Liver (tissue), 9 donors: ENCODE results near the gene ARHGAP4. TPM values are rescaled to one million over a fixed set of nuclear protein-coding genes. Genes with fewer than 3 reads are reported as not detected.

Experiments used
- DNase-seq: peaks from one replicate; pipeline ENCODE4 v3.0.0-alpha.2; 2017; ENCODE audit warnings: low spot score
- H3K27ac ChIP-seq, 2 donors: one replicate each; pipeline ENCODE4 v1.7.0; 2013; ENCODE audit warnings: inconsistent platforms in 2 of 2, low read length in 2 of 2, control low read depth in 1 of 2, low read depth in 1 of 2, mild to moderate bottlenecking in 1 of 2
- H3K27me3 ChIP-seq, 4 donors: one replicate each; pipeline versions ENCODE4 v1.6.1 to v1.7.0; 2013; ENCODE audit warnings: low read length in 3 of 4, inconsistent platforms in 1 of 4, mild to moderate bottlenecking in 1 of 4, moderate library complexity in 1 of 4; ENCODE audit not compliant: control insufficient read depth in 4 of 4, insufficient read depth in 4 of 4
- H3K36me3 ChIP-seq, 4 donors: one replicate each; pipeline versions ENCODE4 v1.6.1 to v1.7.0; 2013; ENCODE audit warnings: low read length in 3 of 4, mild to moderate bottlenecking in 3 of 4, low read depth in 1 of 4, moderate library complexity in 1 of 4; ENCODE audit not compliant: control insufficient read depth in 4 of 4, insufficient read depth in 3 of 4
- H3K4me1 ChIP-seq, 4 donors: one replicate each; pipeline versions ENCODE4 v1.6.1 to v1.7.0; 2013; ENCODE audit warnings: low read length in 3 of 4, mild to moderate bottlenecking in 3 of 4, moderate library complexity in 1 of 4; ENCODE audit not compliant: control insufficient read depth in 4 of 4, insufficient read depth in 4 of 4
- H3K4me3 ChIP-seq, 3 donors: one replicate each; pipeline versions ENCODE4 v1.6.1 to v1.7.0; 2013; ENCODE audit warnings: low read length in 3 of 3, control low read depth in 1 of 3, low read depth in 1 of 3, mild to moderate bottlenecking in 1 of 3
- H3K9ac ChIP-seq, 2 donors: one replicate each; pipeline ENCODE4 v1.7.0; 2013; ENCODE audit warnings: low read length in 2 of 2, mild to moderate bottlenecking in 2 of 2, moderate library complexity in 2 of 2, control low read depth in 1 of 2, low read depth in 1 of 2
- H3K9me3 ChIP-seq, 4 donors: one replicate each; pipeline versions ENCODE4 v1.6.1 to v1.7.0; 2013; ENCODE audit warnings: low read length in 3 of 4; ENCODE audit not compliant: control insufficient read depth in 4 of 4
- EGR1 ChIP-seq, 2 donors: IDR thresholded peaks; 2 replicates each; pipeline ENCODE4 v1.6.1; 2016 to 2018; ENCODE audit warnings: antibody characterized with exemption in 2 of 2, low read depth in 2 of 2
- FOXA1 ChIP-seq: IDR thresholded peaks from 2 replicates; pipeline ENCODE4 v1.6.1; 2016; ENCODE audit warnings: antibody characterized with exemption
- FOXA2 ChIP-seq: IDR thresholded peaks from 2 replicates; pipeline ENCODE4 v1.6.1; 2016; ENCODE audit warnings: antibody characterized with exemption
- GABPA ChIP-seq, 2 donors: IDR thresholded peaks in 1 of 2; conservative IDR thresholded peaks in 1 of 2; 2 replicates each; pipeline ENCODE4 v1.6.1; 2016; ENCODE audit warnings: antibody characterized with exemption in 2 of 2, mild to moderate bottlenecking in 1 of 2, moderate library complexity in 1 of 2
- HNF4A ChIP-seq, 2 donors: conservative IDR thresholded peaks; 2 replicates each; pipeline ENCODE4 v1.6.1; 2016; ENCODE audit warnings: antibody characterized with exemption in 2 of 2, mild to moderate bottlenecking in 2 of 2
- HNF4G ChIP-seq: IDR thresholded peaks from 2 replicates; pipeline ENCODE4 v1.6.1; 2016; ENCODE audit warnings: antibody characterized with exemption
- JUND ChIP-seq, 2 donors: IDR thresholded peaks; 2 replicates each; pipeline ENCODE4 v1.6.1; 2016; ENCODE audit warnings: antibody characterized with exemption in 2 of 2
- NR2F2 ChIP-seq: IDR thresholded peaks from 2 replicates; pipeline ENCODE4 v1.6.1; 2016; ENCODE audit warnings: antibody characterized with exemption
- RAD21 ChIP-seq, 2 donors: IDR thresholded peaks; 2 replicates each; pipeline ENCODE4 v1.6.1; 2016; ENCODE audit warnings: antibody characterized with exemption in 2 of 2, mild to moderate bottlenecking in 2 of 2
- RXRA ChIP-seq, 2 donors: IDR thresholded peaks; 2 replicates each; pipeline ENCODE4 v1.6.1; 2017 to 2018; ENCODE audit warnings: antibody characterized with exemption in 2 of 2, mild to moderate bottlenecking in 1 of 2
- SP1 ChIP-seq: IDR thresholded peaks from 2 replicates; pipeline ENCODE4 v1.6.1; 2018; ENCODE audit warnings: antibody characterized with exemption, mild to moderate bottlenecking
- TAF1 ChIP-seq: conservative IDR thresholded peaks from 2 replicates; pipeline ENCODE4 v1.6.1; 2016; ENCODE audit warnings: antibody characterized with exemption, mild to moderate bottlenecking
- YY1 ChIP-seq: IDR thresholded peaks from 2 replicates; pipeline ENCODE4 v1.6.1; 2016; ENCODE audit warnings: antibody characterized with exemption, mild to moderate bottlenecking
- WGBS: extraction: QIAGEN DNeasy Blood & Tissue Kit; methylation state at CpG from one replicate; pipeline ENCODE4 v1.1.7; 2013; 5-methylcytosine and 5-hydroxymethylcytosine counted together
- polyA plus RNA-seq, 2 donors: library from polyadenylated mRNA; stranded (reverse) in 1 of 2; unstranded in 1 of 2; fragments of 200-250 nt in 1 of 2; fragments of >200 nt in 1 of 2; fragmentation: Nextera tagmentation in 1 of 2; extraction: Ambion mirVana in 1 of 2; gene quantifications; one replicate each; pipeline versions ENCODE4 v1.2.1 to v1.2.3, GENCODE V29; 2013 to 2015
- total RNA-seq, 2 donors: library from RNA; depleted of rRNA; stranded (reverse); fragments of >200 nt; gene quantifications; one replicate each; pipeline ENCODE4 v1.2.3, GENCODE V29; 2014
- TF ChIP-seq, protein P1 (sequence below): IDR thresholded peaks from 2 replicates; pipeline ENCODE4 v1.6.1; 2016; ENCODE audit warnings: antibody characterized with exemption
- TF ChIP-seq, protein P2 (sequence below): IDR thresholded peaks from 2 replicates; pipeline ENCODE4 v1.6.1; 2016; ENCODE audit warnings: antibody characterized with exemption, mild to moderate bottlenecking
- TF ChIP-seq, protein P3 (sequence below): IDR thresholded peaks from 2 replicates; pipeline ENCODE4 v1.6.1; 2016; ENCODE audit warnings: antibody characterized with exemption
- TF ChIP-seq, protein P4 (sequence below): fragments of 150-350 bp; IDR thresholded peaks from 2 replicates; pipeline ENCODE4 v1.5.1; 2017; ENCODE audit warnings: improper control_type of control experiment, low read depth, low read length; ENCODE audit not compliant: missing input control
- donor health status: healthy.
- donor health status: healthy.
- donor health status: healthy.
- donor health status: healthy.
- donor health status: healthy.

ARHGAP4 gene
- total and polyA plus RNA-seq, 4 donors, result 3.3 to 28.1 (median 10.2) TPM

DNA sequence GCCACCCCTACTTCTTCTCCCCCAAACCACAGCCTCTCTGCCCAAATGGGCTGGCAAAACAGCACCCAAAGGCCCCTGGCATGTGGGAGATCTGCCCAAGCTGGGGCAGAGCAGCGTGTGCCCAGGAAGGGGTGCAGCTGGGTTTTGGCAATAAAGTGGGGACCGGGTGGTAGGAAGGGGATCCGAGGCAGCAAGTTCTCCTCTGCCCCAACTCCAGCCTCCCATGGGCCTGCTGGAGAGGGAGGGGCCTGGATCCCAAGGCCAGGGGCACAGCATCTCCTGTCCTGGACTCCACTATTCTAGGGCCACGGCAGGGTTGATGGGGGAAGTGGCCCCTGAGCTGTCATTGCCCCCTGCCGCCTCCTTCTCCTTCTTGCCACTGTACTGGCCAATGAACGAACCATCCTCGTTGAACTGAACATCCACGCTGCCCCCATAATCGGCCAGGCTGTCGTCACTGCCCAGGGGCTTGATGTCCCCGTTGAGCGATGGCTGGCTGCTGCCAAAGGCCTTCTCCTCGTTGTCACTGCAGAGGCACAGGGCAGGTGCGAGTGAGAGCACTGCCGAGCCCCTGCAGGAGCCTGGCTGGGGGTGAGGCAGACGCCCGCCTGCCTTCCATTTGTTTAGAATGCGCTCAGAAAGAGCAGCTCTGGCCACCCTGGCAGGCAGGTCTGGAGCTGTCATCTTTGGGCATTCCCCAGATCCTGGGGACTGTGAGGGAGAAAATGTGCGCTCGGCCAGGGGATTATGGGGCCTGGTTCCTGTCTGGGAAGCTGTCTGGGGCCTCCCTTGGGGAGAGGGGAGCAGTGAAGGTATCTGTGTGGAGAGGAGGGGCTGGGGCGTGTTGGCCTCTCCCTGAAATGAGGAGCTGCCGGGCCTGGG is 63.5 kb downstream of the ARHGAP4 start:
- Histone ChIP-seq H3K27me3 (no peaks in the 10 kb centered on the region), H3K9me3 (no peaks in the 10 kb centered on the region), H3K4me3 (no peak overlapping the region), H3K4me1 (no peaks in the 10 kb centered on the region), H3K9ac (no peak overlapping the region), H3K27ac (no peak overlapping the region), H3K36me3 (no peaks in the 10 kb centered on the region)
- 52% methylated on average over 22 of the region's 22 CpGs for WGBS
- no peak for TF ChIP-seq EGR1 (IDR thresholded peaks at IDR 0.05; ENCODE audit: low read depth in 2 of 2)
- TF ChIP-seq, protein P1, sequence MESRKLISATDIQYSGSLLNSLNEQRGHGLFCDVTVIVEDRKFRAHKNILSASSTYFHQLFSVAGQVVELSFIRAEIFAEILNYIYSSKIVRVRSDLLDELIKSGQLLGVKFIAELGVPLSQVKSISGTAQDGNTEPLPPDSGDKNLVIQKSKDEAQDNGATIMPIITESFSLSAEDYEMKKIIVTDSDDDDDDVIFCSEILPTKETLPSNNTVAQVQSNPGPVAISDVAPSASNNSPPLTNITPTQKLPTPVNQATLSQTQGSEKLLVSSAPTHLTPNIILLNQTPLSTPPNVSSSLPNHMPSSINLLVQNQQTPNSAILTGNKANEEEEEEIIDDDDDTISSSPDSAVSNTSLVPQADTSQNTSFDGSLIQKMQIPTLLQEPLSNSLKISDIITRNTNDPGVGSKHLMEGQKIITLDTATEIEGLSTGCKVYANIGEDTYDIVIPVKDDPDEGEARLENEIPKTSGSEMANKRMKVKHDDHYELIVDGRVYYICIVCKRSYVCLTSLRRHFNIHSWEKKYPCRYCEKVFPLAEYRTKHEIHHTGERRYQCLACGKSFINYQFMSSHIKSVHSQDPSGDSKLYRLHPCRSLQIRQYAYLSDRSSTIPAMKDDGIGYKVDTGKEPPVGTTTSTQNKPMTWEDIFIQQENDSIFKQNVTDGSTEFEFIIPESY, result no peak
- no peak for TF ChIP-seq FOXA1
- TF ChIP-seq TAF1, result no peak
- no peak for TF ChIP-seq JUND (IDR thresholded peaks at IDR 0.05)
- TF ChIP-seq, protein P2, sequence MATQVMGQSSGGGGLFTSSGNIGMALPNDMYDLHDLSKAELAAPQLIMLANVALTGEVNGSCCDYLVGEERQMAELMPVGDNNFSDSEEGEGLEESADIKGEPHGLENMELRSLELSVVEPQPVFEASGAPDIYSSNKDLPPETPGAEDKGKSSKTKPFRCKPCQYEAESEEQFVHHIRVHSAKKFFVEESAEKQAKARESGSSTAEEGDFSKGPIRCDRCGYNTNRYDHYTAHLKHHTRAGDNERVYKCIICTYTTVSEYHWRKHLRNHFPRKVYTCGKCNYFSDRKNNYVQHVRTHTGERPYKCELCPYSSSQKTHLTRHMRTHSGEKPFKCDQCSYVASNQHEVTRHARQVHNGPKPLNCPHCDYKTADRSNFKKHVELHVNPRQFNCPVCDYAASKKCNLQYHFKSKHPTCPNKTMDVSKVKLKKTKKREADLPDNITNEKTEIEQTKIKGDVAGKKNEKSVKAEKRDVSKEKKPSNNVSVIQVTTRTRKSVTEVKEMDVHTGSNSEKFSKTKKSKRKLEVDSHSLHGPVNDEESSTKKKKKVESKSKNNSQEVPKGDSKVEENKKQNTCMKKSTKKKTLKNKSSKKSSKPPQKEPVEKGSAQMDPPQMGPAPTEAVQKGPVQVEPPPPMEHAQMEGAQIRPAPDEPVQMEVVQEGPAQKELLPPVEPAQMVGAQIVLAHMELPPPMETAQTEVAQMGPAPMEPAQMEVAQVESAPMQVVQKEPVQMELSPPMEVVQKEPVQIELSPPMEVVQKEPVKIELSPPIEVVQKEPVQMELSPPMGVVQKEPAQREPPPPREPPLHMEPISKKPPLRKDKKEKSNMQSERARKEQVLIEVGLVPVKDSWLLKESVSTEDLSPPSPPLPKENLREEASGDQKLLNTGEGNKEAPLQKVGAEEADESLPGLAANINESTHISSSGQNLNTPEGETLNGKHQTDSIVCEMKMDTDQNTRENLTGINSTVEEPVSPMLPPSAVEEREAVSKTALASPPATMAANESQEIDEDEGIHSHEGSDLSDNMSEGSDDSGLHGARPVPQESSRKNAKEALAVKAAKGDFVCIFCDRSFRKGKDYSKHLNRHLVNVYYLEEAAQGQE, result no peak
- TF ChIP-seq GABPA (IDR thresholded peaks at IDR 0.05 in 1 of 2, conservative IDR thresholded peaks at IDR 0.05 in 1 of 2), result no peak
- TF ChIP-seq, protein P3, sequence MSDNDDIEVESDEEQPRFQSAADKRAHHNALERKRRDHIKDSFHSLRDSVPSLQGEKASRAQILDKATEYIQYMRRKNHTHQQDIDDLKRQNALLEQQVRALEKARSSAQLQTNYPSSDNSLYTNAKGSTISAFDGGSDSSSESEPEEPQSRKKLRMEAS, result no peak
- TF ChIP-seq FOXA2, result no peak
- TF ChIP-seq, protein P4, sequence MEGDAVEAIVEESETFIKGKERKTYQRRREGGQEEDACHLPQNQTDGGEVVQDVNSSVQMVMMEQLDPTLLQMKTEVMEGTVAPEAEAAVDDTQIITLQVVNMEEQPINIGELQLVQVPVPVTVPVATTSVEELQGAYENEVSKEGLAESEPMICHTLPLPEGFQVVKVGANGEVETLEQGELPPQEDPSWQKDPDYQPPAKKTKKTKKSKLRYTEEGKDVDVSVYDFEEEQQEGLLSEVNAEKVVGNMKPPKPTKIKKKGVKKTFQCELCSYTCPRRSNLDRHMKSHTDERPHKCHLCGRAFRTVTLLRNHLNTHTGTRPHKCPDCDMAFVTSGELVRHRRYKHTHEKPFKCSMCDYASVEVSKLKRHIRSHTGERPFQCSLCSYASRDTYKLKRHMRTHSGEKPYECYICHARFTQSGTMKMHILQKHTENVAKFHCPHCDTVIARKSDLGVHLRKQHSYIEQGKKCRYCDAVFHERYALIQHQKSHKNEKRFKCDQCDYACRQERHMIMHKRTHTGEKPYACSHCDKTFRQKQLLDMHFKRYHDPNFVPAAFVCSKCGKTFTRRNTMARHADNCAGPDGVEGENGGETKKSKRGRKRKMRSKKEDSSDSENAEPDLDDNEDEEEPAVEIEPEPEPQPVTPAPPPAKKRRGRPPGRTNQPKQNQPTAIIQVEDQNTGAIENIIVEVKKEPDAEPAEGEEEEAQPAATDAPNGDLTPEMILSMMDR, result no peak
- no peak for TF ChIP-seq HNF4A (conservative IDR thresholded peaks at IDR 0.05)
- no peak for TF ChIP-seq SP1
- TF ChIP-seq YY1, result no peak
- TF ChIP-seq HNF4G, result no peak
- no peak for TF ChIP-seq RXRA (IDR thresholded peaks at IDR 0.05)
- no peak for TF ChIP-seq RAD21 (IDR thresholded peaks at IDR 0.05)
- TF ChIP-seq NR2F2, result no peak
- DNase-seq, result no peak
